ENCODE results near the gene BMX. TPM values are rescaled to one million over a fixed set of nuclear protein-coding genes. Genes with fewer than 3 reads are reported as not detected.

BMX gene
- total and polyA plus RNA-seq, 2 donors (not counting 1 experiment from before 2014, with no cell fraction given): not detected

GRCh38 chrX:15570145-15570544, 69.5 kb downstream of the BMX start:
- Histone ChIP-seq H3K27ac (ENCODE audit: insufficient read depth, low read length) (no peak overlapping the region), H3K4me2 (ENCODE audit: extremely low read depth, insufficient read depth, low read length) (no peak overlapping the region), H3K36me3 (ENCODE audit: control insufficient read depth, insufficient read depth, low read length) (no peaks in the 10 kb centered on the region), H3K27me3 (ENCODE audit: control insufficient read depth, insufficient read depth, low read length) (no peaks in the 10 kb centered on the region), H2AFZ (ENCODE audit: low read length) (no peak overlapping the region), H3K79me2 (ENCODE audit: control insufficient read depth, insufficient read depth, low read length) (no peaks in the 10 kb centered on the region), H3K4me3 (replicated peaks in 1 of 4; ENCODE audit: control extremely low read depth in 1 of 4, insufficient read depth in 1 of 4, low read depth in 3 of 4, low read length in 4 of 4) (no peak overlapping the region), H3K9ac (ENCODE audit: insufficient read depth, low read length) (no peak overlapping the region), H4K20me1 (ENCODE audit: control insufficient read depth, extremely low read depth, insufficient read depth, low read length) (no peaks in the 10 kb centered on the region), H3K9me3 (ENCODE audit: control insufficient read depth, insufficient read depth, low read depth, low read length) (no peaks in the 10 kb centered on the region), H3K4me1 (ENCODE audit: control insufficient read depth, extremely low read depth, insufficient read depth, low read length) (no peaks in the 10 kb centered on the region)
- no peak for DNase-seq (ENCODE audit: low read depth in 2 of 2)
- TF ChIP-seq CTCF (conservative IDR thresholded peaks at IDR 0.05 in 1 of 2, IDR thresholded peaks at IDR 0.05 in 1 of 2; ENCODE audit: low read depth in 1 of 2, low read length in 2 of 2): no peak
- no peak for TF ChIP-seq EZH2 (IDR thresholded peaks at IDR 0.05; ENCODE audit: low read length, missing control alignments)

GRCh38 chrX:15574017-15574416, 73.4 kb downstream of the BMX start:
- Histone ChIP-seq H3K9ac (ENCODE audit: insufficient read depth, low read length) (no peak overlapping the region), H3K27me3 (ENCODE audit: control insufficient read depth, insufficient read depth, low read length) (no peaks in the 10 kb centered on the region), H3K4me3 (replicated peaks in 1 of 4; ENCODE audit: control extremely low read depth in 1 of 4, insufficient read depth in 1 of 4, low read depth in 3 of 4, low read length in 4 of 4) (no peak overlapping the region), H3K36me3 (ENCODE audit: control insufficient read depth, insufficient read depth, low read length) (no peaks in the 10 kb centered on the region), H2AFZ (ENCODE audit: low read length) (no peak overlapping the region), H3K79me2 (ENCODE audit: control insufficient read depth, insufficient read depth, low read length) (no peaks in the 10 kb centered on the region), H3K4me1 (ENCODE audit: control insufficient read depth, extremely low read depth, insufficient read depth, low read length) (no peaks in the 10 kb centered on the region), H4K20me1 (ENCODE audit: control insufficient read depth, extremely low read depth, insufficient read depth, low read length) (no peaks in the 10 kb centered on the region), H3K27ac (ENCODE audit: insufficient read depth, low read length) (no peak overlapping the region), H3K9me3 (ENCODE audit: control insufficient read depth, insufficient read depth, low read depth, low read length) (no peaks in the 10 kb centered on the region), H3K4me2 (ENCODE audit: extremely low read depth, insufficient read depth, low read length) (no peak overlapping the region)
- TF ChIP-seq CTCF (conservative IDR thresholded peaks at IDR 0.05 in 1 of 2, IDR thresholded peaks at IDR 0.05 in 1 of 2; ENCODE audit: low read depth in 1 of 2, low read length in 2 of 2) (no peak), EZH2 (IDR thresholded peaks at IDR 0.05; ENCODE audit: low read length, missing control alignments) (no peak)
- DNase-seq (ENCODE audit: low read depth in 2 of 2): no peak

GRCh38 chrX:15576019-15576418, 75.4 kb downstream of the BMX start:
- H3K36me3 ChIP-seq (ENCODE audit: control insufficient read depth, insufficient read depth, low read length): no peaks in the 10 kb centered on the region
- no peak overlapping the region for H3K27ac ChIP-seq (ENCODE audit: insufficient read depth, low read length)
- TF ChIP-seq EZH2 (IDR thresholded peaks at IDR 0.05; ENCODE audit: low read length, missing control alignments): no peak
- no peaks in the 10 kb centered on the region for H3K9me3 ChIP-seq (ENCODE audit: control insufficient read depth, insufficient read depth, low read depth, low read length)
- H3K79me2 ChIP-seq (ENCODE audit: control insufficient read depth, insufficient read depth, low read length): no peaks in the 10 kb centered on the region
- no peak overlapping the region for H2AFZ ChIP-seq (ENCODE audit: low read length)
- H3K27me3 ChIP-seq (ENCODE audit: control insufficient read depth, insufficient read depth, low read length): no peaks in the 10 kb centered on the region
- no peak overlapping the region for H3K9ac ChIP-seq (ENCODE audit: insufficient read depth, low read length)
- no peaks in the 10 kb centered on the region for H4K20me1 ChIP-seq (ENCODE audit: control insufficient read depth, extremely low read depth, insufficient read depth, low read length)
- H3K4me3 ChIP-seq (replicated peaks in 1 of 4; ENCODE audit: control extremely low read depth in 1 of 4, insufficient read depth in 1 of 4, low read depth in 3 of 4, low read length in 4 of 4): no peak overlapping the region
- DNase-seq (ENCODE audit: low read depth in 2 of 2): peak; percentile 1 to 30
- H3K4me2 ChIP-seq (ENCODE audit: extremely low read depth, insufficient read depth, low read length): no peak overlapping the region
- H3K4me1 ChIP-seq (ENCODE audit: control insufficient read depth, extremely low read depth, insufficient read depth, low read length): no peaks in the 10 kb centered on the region
